Sigmoid colon (tissue), 7 donors: ENCODE results near the gene MGAT4C. TPM values are rescaled to one million over a fixed set of nuclear protein-coding genes. Genes with fewer than 3 reads are reported as not detected.

Experiments
- DNase-seq: peaks from one replicate; pipeline ENCODE4 v3.0.0-alpha.2; 2019
- H3K27ac ChIP-seq, 4 donors: fragments of 200-600 bp; sonication (generic); one replicate each; pipeline ENCODE4 v1.5.1; 2016 to 2019; ENCODE audit warnings: mild to moderate bottlenecking in 1 of 4
- H3K27me3 ChIP-seq, 3 donors: fragments of 200-600 bp; sonication (generic); one replicate each; pipeline ENCODE4 v1.5.1; 2019; ENCODE audit warnings: mild to moderate bottlenecking in 1 of 3
- H3K36me3 ChIP-seq, 4 donors: fragments of 200-600 bp; sonication (generic); one replicate each; pipeline ENCODE4 v1.5.1; 2016 to 2019
- H3K4me1 ChIP-seq, 4 donors: fragments of 200-600 bp; sonication (generic); one replicate each; pipeline ENCODE4 v1.5.1; 2017 to 2019
- H3K4me3 ChIP-seq, 4 donors: fragments of 200-600 bp; sonication (generic); one replicate each; pipeline ENCODE4 v1.5.1; 2017 to 2019; ENCODE audit warnings: mild to moderate bottlenecking in 2 of 4, moderate library complexity in 1 of 4
- H3K9me3 ChIP-seq, 4 donors: fragments of 200-600 bp in 3 of 4; sonication (generic) in 3 of 4; one replicate each; pipeline versions ENCODE4 v1.5.1 to v1.6.1; 2013 to 2019
- EP300 ChIP-seq, 4 donors: sonication (generic); formaldehyde crosslinking; IDR thresholded peaks; one replicate each; pipeline ENCODE4 v1.6.1; 2017; ENCODE audit warnings: antibody characterized with exemption in 4 of 4
- POLR2A ChIP-seq, 2 donors: fragments of 450-650 bp; IDR thresholded peaks; one replicate each; pipeline ENCODE4 v1.6.1; 2016; ENCODE audit warnings: antibody characterized with exemption in 2 of 2, mild to moderate bottlenecking in 2 of 2, moderate library complexity in 2 of 2
- POLR2AphosphoS5 ChIP-seq, 4 donors: sonication (generic); formaldehyde crosslinking; IDR thresholded peaks; one replicate each; pipeline ENCODE4 v1.6.1; 2017; ENCODE audit warnings: antibody characterized with exemption in 4 of 4
- WGBS, 2 donors: extraction: QIAGEN DNeasy Blood & Tissue Kit; methylation state at CpG; one replicate each; pipeline ENCODE4 v1.1.7; 2013; 5-methylcytosine and 5-hydroxymethylcytosine counted together
- intact Hi-C: fragments of 100-400 bp; cut with DNase I; formaldehyde crosslinking; loops from one replicate; pipeline ENCODE4 v1.15.1; 2023
- polyA plus RNA-seq, 3 donors: library from polyadenylated mRNA; stranded (reverse); fragments of 200-250 nt; gene quantifications; one replicate each; pipeline ENCODE4 v1.2.3, GENCODE V29; 2013
- total RNA-seq, 4 donors: library from RNA; depleted of rRNA; stranded (reverse); fragments of >200 nt; gene quantifications; one replicate each; pipeline ENCODE4 v1.1.0, GENCODE V29; 2016
- TF ChIP-seq, protein P1 (sequence below), 4 experiments: fragments of 450-650 bp in 3 of 4; fragments of 200-600 bp in 1 of 4; IDR thresholded peaks; one replicate each; pipeline ENCODE4 v1.5.1; 2016 to 2019; ENCODE audit warnings: antibody characterized with exemption in 4 of 4, mild to moderate bottlenecking in 3 of 4, moderate library complexity in 2 of 4
- donor health status: healthy with polysubstance abuse.
- donor health status: Bipolar disorder and iron deficiency.
- donor health status: healthy.

The MGAT4C gene
- total and polyA plus RNA-seq, 7 donors: 0.04 to 1.1 (median 0.55) TPM; not detected in 2

DNA sequence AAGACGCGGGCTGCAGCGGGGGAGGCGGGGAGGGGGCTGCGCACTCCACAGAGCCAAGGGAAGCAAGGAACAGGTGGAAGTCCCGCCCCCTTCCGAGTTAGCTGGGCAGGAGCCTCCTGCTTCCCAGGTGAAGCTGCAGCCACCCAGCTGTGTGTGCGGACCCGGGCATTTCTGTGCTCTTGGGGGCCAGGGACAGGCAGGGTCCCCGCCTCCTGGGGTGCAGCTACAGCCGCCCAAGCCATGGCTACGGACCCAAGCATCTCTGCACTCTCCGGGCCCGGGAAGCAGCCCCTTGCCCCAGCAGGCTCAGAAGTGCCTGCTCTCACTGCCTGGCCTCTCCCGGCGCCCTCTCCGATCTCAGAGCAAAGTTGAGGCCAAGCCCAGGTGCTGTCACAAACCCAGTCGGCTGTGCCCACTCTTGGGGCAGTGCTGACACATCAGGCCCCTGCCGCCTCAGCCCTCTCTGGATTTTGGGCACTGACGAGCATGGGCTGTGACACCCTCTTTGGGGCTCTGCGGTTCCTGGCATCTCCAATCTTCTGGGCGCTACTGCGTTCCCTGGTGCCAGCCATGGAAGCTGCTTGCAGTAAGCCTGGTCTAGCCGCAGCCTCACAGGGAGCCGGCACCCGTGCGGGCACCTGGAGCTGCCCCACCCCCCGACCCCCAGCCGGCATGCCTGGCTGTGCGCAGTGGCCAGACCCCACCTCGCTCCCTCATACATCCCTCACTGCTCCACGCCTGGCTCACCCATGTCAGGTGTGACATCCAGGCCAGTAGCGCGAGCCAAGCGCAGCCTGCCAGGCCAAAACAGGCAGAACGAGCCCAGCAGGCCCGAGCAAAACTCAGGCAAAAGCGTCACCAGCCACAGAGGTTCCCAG, 8.5 kb upstream of the MGAT4C start:
- peak; percentile 56 for DNase-seq
- Histone ChIP-seq H3K27ac (no peak overlapping the region), H3K27me3 (no peaks in the 10 kb centered on the region), H3K36me3 (no peaks in the 10 kb centered on the region), H3K9me3 (no peaks in the 10 kb centered on the region), H3K4me3 (no peak overlapping the region), H3K4me1 (no peaks in the 10 kb centered on the region)
- intact Hi-C loops: no loop called here
- TF ChIP-seq, protein P1, sequence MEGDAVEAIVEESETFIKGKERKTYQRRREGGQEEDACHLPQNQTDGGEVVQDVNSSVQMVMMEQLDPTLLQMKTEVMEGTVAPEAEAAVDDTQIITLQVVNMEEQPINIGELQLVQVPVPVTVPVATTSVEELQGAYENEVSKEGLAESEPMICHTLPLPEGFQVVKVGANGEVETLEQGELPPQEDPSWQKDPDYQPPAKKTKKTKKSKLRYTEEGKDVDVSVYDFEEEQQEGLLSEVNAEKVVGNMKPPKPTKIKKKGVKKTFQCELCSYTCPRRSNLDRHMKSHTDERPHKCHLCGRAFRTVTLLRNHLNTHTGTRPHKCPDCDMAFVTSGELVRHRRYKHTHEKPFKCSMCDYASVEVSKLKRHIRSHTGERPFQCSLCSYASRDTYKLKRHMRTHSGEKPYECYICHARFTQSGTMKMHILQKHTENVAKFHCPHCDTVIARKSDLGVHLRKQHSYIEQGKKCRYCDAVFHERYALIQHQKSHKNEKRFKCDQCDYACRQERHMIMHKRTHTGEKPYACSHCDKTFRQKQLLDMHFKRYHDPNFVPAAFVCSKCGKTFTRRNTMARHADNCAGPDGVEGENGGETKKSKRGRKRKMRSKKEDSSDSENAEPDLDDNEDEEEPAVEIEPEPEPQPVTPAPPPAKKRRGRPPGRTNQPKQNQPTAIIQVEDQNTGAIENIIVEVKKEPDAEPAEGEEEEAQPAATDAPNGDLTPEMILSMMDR (IDR thresholded peaks at IDR 0.05): no peak
- TF ChIP-seq POLR2AphosphoS5 (IDR thresholded peaks at IDR 0.05): no peak
- TF ChIP-seq POLR2A (IDR thresholded peaks at IDR 0.05): no peak
- no peak for TF ChIP-seq EP300 (IDR thresholded peaks at IDR 0.05)
- WGBS, 2 donors: 6 to 23% methylated on average over 38 of the region's 38 CpGs

DNA sequence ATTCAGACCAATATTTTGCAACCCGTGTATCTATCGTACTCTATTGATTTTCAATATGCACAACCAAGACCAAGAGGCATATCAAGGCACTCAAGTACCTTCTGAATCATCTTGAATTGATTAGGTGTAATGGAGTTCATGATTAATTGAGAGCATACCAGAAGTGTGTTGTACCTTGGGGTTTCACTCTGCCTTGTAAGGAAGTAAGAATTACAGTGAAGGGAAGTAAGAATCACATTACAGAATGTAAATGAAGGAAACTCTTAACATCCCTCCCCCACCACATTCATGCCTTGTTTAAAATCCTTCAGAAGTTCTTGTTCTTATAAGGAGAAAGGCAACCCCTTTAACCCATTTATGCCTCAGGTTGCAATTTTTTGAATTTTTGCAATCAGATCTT, 5.4 kb upstream of the MGAT4C start:
- TF ChIP-seq POLR2A (IDR thresholded peaks at IDR 0.05): no peak
- H3K36me3 ChIP-seq: no peaks in the 10 kb centered on the region
- intact Hi-C loops: no loop called here

DNA sequence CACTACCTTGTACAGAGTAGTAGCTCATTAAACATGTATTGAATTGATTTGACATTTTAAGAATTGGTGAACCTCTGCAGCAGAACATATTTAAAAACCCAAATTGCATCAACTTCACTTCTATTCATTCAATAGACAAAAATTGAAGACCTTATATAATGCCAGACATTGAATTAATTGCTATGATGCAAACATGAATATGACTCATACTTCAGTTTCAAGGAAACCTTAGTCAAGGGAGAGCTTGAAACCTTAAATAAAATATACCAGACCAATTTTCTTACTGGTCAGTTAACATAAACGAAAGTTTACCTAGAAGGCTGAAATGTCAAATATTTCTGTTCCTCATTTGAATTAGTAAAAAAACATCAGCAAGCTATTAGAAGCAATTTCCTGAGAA, 5.0 kb upstream of the MGAT4C start:
- Histone ChIP-seq H3K9me3 (no peaks in the 10 kb centered on the region), H3K27ac (no peak overlapping the region), H3K4me3 (no peak overlapping the region), H3K27me3 (no peaks in the 10 kb centered on the region), H3K36me3 (no peaks in the 10 kb centered on the region), H3K4me1 (no peaks in the 10 kb centered on the region)
- intact Hi-C loops: no loop called here
- TF ChIP-seq EP300 (IDR thresholded peaks at IDR 0.05) (no peak), POLR2A (IDR thresholded peaks at IDR 0.05) (no peak), POLR2AphosphoS5 (IDR thresholded peaks at IDR 0.05) (no peak)
- TF ChIP-seq, protein P1 (IDR thresholded peaks at IDR 0.05): no peak
- 48 to 86% methylated on average over 1 of the region's 1 CpG for WGBS, 2 donors
- DNase-seq: no peak

More for the DNA sequence above, 5.4 kb upstream of the MGAT4C start:
- DNase-seq: no peak
- Histone ChIP-seq H3K27me3 (no peaks in the 10 kb centered on the region), H3K4me3 (no peak overlapping the region), H3K27ac (no peak overlapping the region), H3K9me3 (no peaks in the 10 kb centered on the region), H3K4me1 (no peaks in the 10 kb centered on the region)
- WGBS, 2 donors: 90 to 96% methylated on average over 2 of the region's 2 CpGs

DNA sequence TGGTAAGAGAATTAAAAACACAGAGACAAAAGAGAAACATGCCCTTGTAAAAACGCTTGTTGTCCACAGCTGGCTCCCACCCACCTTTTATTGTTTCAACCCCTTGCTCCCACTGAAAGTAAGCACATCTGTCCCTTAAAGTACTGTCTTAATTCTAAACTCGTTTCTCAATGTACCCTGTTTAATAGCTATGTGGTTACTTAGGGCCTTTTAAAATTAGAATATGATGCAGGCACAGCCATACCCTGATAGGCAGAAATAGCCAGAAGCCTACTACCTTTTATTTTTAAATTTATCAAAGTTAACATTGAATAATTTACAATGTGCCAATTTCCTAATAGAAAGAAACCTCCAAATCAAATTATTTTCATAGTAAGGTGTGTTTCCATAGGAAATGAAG, 4.0 kb upstream of the MGAT4C start:
- H3K27me3 ChIP-seq: no peaks in the 10 kb centered on the region
- H3K4me3 ChIP-seq: no peak overlapping the region
- intact Hi-C loops: no loop called here
- H3K9me3 ChIP-seq: no peaks in the 10 kb centered on the region
- no peak for DNase-seq
- H3K4me1 ChIP-seq: no peaks in the 10 kb centered on the region
- no peak overlapping the region for H3K27ac ChIP-seq
- H3K36me3 ChIP-seq: no peaks in the 10 kb centered on the region
- TF ChIP-seq EP300 (IDR thresholded peaks at IDR 0.05) (no peak), POLR2AphosphoS5 (IDR thresholded peaks at IDR 0.05) (no peak), POLR2A (IDR thresholded peaks at IDR 0.05) (no peak)
- TF ChIP-seq, protein P1 (IDR thresholded peaks at IDR 0.05): no peak
- WGBS, 2 donors: 24 to 57% methylated on average over 2 of the region's 2 CpGs

DNA sequence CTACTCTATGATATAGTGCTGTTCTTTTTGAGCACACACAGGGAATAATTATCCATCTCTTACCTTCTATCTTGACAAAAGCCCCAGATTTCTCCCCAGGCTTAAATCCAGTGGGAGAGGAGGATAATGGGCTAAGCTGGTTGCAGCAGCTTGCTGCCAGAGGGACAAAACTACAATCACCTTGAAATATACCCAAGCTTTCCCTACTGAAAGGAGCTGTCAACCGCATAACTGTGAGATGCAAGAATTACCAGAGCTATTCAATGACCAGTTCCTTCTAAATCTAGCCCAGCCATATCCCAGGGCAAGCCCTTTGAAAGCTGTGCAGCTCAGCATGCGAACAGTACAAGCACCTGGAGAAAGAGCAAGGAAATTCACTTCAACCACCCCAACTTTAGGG, 943 bp upstream of the MGAT4C start:
- no peak for DNase-seq
- 62 to 71% methylated on average over 2 of the region's 2 CpGs for WGBS, 2 donors
- no peaks in the 10 kb centered on the region for H3K9me3 ChIP-seq
- H3K36me3 ChIP-seq: no peaks in the 10 kb centered on the region
- H3K27me3 ChIP-seq: no peaks in the 10 kb centered on the region
- no peak overlapping the region for H3K27ac ChIP-seq
- H3K4me3 ChIP-seq: no peak overlapping the region
- TF ChIP-seq EP300 (IDR thresholded peaks at IDR 0.05) (no peak), POLR2A (IDR thresholded peaks at IDR 0.05) (no peak), POLR2AphosphoS5 (IDR thresholded peaks at IDR 0.05) (no peak)
- TF ChIP-seq, protein P1 (IDR thresholded peaks at IDR 0.05): no peak
- no peaks in the 10 kb centered on the region for H3K4me1 ChIP-seq
- intact Hi-C loops: no loop called here
